ENCODE measurements around the gene SMAD3. TPM values are rescaled to one million over a fixed set of nuclear protein-coding genes. Genes with fewer than 3 reads are reported as not detected.

SMAD3 gene
- total and polyA plus RNA-seq, 8 donors: 30.9 to 53.6 (median 50.4) TPM

DNA sequence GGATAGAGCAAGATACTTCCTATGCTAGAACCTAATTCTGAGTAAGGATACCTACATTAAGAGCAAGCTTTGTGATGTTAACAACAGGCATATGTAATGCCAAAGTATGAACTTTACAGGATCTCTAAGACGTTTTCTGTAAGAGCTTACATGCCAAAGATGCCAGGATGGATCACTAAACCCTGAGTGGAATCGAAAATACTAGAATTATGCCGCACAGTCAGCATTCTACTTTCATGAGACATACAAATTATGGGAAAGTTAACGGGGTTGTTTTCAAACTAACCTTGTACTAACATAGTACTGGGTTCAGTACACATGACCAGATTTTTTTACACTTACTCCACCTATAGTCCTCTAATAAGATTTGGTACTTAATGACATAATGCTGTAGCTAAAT is 134.0 kb downstream of the SMAD3 start:
- Histone ChIP-seq H3K4me1 (no peaks in the 10 kb centered on the region), H3K4me3 (no peak overlapping the region), H3K27me3 (no peaks in the 10 kb centered on the region), H3K9me3 (no peaks in the 10 kb centered on the region), H3K27ac (no peak overlapping the region), H3K36me3 (peaks cover 0 to 44% of the 10 kb centered on the region in 2 donors)
- no peak for ATAC-seq
- intact Hi-C loops (cut with DNase I): no loop called here
- TF ChIP-seq, protein P1, sequence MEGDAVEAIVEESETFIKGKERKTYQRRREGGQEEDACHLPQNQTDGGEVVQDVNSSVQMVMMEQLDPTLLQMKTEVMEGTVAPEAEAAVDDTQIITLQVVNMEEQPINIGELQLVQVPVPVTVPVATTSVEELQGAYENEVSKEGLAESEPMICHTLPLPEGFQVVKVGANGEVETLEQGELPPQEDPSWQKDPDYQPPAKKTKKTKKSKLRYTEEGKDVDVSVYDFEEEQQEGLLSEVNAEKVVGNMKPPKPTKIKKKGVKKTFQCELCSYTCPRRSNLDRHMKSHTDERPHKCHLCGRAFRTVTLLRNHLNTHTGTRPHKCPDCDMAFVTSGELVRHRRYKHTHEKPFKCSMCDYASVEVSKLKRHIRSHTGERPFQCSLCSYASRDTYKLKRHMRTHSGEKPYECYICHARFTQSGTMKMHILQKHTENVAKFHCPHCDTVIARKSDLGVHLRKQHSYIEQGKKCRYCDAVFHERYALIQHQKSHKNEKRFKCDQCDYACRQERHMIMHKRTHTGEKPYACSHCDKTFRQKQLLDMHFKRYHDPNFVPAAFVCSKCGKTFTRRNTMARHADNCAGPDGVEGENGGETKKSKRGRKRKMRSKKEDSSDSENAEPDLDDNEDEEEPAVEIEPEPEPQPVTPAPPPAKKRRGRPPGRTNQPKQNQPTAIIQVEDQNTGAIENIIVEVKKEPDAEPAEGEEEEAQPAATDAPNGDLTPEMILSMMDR (IDR thresholded peaks at IDR 0.05): no peak
- no peak for DNase-seq

DNA sequence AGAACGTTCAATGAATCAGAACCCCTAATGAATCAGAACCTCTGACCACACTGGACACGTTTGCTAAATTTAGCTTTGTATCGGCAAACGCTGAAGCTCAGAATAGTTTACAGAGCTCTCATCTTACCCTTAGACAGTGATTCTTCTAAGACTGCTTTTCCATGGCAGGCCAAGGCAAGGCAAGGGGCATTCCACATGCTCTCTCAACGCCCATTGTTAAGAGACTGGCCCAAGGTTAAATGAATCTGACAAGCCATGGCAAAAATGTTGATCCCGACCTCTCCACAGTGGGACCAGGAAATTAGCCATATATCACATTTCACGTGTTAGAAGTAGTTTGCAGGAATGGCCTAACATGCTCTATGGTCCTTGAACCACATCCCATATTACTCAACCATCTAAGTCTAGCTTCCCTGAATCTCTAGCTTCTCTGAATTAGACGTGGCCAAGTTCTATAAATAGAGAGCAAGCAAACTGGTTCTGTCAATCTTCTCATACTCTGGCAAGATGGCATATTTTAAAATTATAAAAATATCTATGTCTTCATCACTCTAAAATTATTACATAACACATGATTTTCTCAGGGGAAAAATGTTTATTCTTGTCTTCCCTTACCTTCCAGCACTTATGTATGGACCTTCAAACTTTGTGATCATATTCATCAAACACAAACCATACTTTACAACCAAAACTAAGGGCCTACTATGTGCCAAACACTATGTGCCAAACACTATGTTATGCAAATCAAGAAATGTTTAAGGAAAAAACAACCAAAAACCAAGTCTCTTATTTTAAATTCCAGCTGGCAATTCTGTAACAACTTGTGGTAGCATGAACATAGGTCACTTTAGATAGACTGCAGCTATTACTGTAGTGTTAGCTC is 134.7 kb downstream of the SMAD3 start:
- intact Hi-C loops (cut with DNase I): no loop called here
- Histone ChIP-seq H3K36me3 (peaks cover 0 to 41% of the 10 kb centered on the region in 2 donors), H3K27me3 (no peaks in the 10 kb centered on the region), H3K4me1 (no peaks in the 10 kb centered on the region), H3K27ac (no peak overlapping the region), H3K4me3 (no peak overlapping the region), H3K9me3 (no peaks in the 10 kb centered on the region)
- no peak for DNase-seq
- ATAC-seq: peak; percentile 39
- TF ChIP-seq, protein P1 (IDR thresholded peaks at IDR 0.05): no peak

DNA sequence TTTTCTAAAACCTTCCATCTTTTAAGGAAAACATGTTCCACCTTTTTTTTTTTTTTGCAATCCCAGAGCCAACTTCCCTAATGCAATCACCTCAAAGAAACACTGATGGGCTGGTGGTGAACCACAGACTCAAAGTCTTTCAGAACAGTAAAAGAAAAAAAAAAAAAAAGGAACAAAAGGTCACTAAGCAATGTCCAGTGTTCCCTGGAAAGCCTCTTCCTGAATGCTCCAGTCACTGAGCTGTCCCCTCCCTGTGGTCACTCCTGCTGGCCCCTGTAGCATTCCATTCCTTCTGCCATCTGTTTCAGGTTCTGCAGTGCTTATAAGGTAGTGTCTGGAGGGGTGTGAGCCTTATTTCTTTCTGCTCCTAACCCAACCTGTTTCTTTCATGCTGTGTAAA is 135.7 kb downstream of the SMAD3 start:
- ATAC-seq (no peak), DNase-seq (no peak)
- intact Hi-C loops (cut with DNase I): no loop called here
- H3K4me1 ChIP-seq: no peaks in the 10 kb centered on the region
- TF ChIP-seq, protein P1 (IDR thresholded peaks at IDR 0.05): no peak
- H3K9me3 ChIP-seq: no peaks in the 10 kb centered on the region
- no peaks in the 10 kb centered on the region for H3K27me3 ChIP-seq
- no peak overlapping the region for H3K4me3 ChIP-seq
- no peak overlapping the region for H3K27ac ChIP-seq
- H3K36me3 ChIP-seq: peaks cover 0 to 46% of the 10 kb centered on the region in 2 donors

- intact Hi-C loops (cut with DNase I): no loop called here
- TF ChIP-seq, protein P1 (IDR thresholded peaks at IDR 0.05): no peak
- Histone ChIP-seq H3K27me3 (no peaks in the 10 kb centered on the region), H3K36me3 (peaks cover 0 to 55% of the 10 kb centered on the region in 2 donors), H3K9me3 (no peaks in the 10 kb centered on the region), H3K27ac (no peak overlapping the region), H3K4me1 (no peaks in the 10 kb centered on the region), H3K4me3 (no peak overlapping the region)
- ATAC-seq: no peak
- no peak for DNase-seq
These were observed 136.7 kb downstream of the SMAD3 start for GRCh38 chr15:67202091-67202490.

GRCh38 chr15:67202991-67203390 is 137.6 kb downstream of the SMAD3 start:
- DNase-seq (no peak), ATAC-seq (no peak)
- Histone ChIP-seq H3K4me3 (no peak overlapping the region), H3K4me1 (no peaks in the 10 kb centered on the region), H3K27me3 (no peaks in the 10 kb centered on the region), H3K36me3 (peaks cover 0 to 62% of the 10 kb centered on the region in 2 donors), H3K9me3 (no peaks in the 10 kb centered on the region), H3K27ac (no peak overlapping the region)
- TF ChIP-seq, protein P1 (IDR thresholded peaks at IDR 0.05): no peak
- intact Hi-C loops (cut with DNase I): no loop called here

Measured in left lung (tissue), 10 donors.